ENCODE results near the gene CYTH2. TPM values are rescaled to one million over a fixed set of nuclear protein-coding genes. Genes with fewer than 3 reads are reported as not detected.

Gene CYTH2
- total and polyA plus RNA-seq, 7 donors = 21.8 to 45.2 (median 36.6) TPM

GRCh38 chr19:48461651-48461981 is 7.6 kb upstream of the CYTH2 start:
- Histone ChIP-seq H3K9me3 (no peaks in the 10 kb centered on the region), H3K36me3 (ENCODE audit: insufficient read depth in 1 of 2, low read depth in 1 of 2) (peaks cover 0 to 5% of the 10 kb centered on the region in 2 donors), H3K4me1 (no peaks in the 10 kb centered on the region), H3K27me3 (ENCODE audit: insufficient read depth in 3 of 3, low read length in 2 of 3) (no peaks in the 10 kb centered on the region), H3K27ac (no peak overlapping the region), H3K4me3 (no peak overlapping the region)
- 87 to 92% (median 90%) methylated on average over 13 to 36 of the region's 36 CpGs for WGBS, 3 donors
- DNase-seq (peak in 1 of 2 donors; percentile 48), ATAC-seq (peak in 1 of 4 donors; percentile 16)
- intact Hi-C loops (cut with DNase I) = no loop called here
- no peak for TF ChIP-seq CTCF (IDR thresholded peaks at IDR 0.05)

GRCh38 chr19:48461982-48462655 is 7.0 kb upstream of the CYTH2 start:
- TF ChIP-seq CTCF (IDR thresholded peaks at IDR 0.05) = no peak
- no peaks in the 10 kb centered on the region for H3K36me3 ChIP-seq (ENCODE audit: insufficient read depth in 1 of 2, low read depth in 1 of 2)
- intact Hi-C loops (cut with DNase I) = no loop called here
- no peaks in the 10 kb centered on the region for H3K4me1 ChIP-seq
- DNase-seq (peak in 1 of 2 donors; percentile 51), ATAC-seq (peak in 2 of 4 donors; percentile 4 to 34)
- 76 to 77% (median 77%) methylated on average over 62 of the region's 62 CpGs for WGBS, 3 donors
- H3K27ac ChIP-seq = no peak overlapping the region
- H3K4me3 ChIP-seq = no peak overlapping the region
- no peaks in the 10 kb centered on the region for H3K9me3 ChIP-seq
- H3K27me3 ChIP-seq (ENCODE audit: insufficient read depth in 3 of 3, low read length in 2 of 3) = no peaks in the 10 kb centered on the region

GRCh38 chr19:48465215-48465614 is 4.0 kb upstream of the CYTH2 start:
- H3K27ac ChIP-seq = no peak overlapping the region
- DNase-seq (no peak), ATAC-seq (no peak)
- H3K27me3 ChIP-seq (ENCODE audit: insufficient read depth in 3 of 3, low read length in 2 of 3) = no peaks in the 10 kb centered on the region
- intact Hi-C loops (cut with DNase I) = no loop called here
- no peaks in the 10 kb centered on the region for H3K9me3 ChIP-seq
- H3K36me3 ChIP-seq (ENCODE audit: insufficient read depth in 1 of 2, low read depth in 1 of 2) = peaks cover 0 to 2% of the 10 kb centered on the region in 2 donors
- H3K4me3 ChIP-seq = no peak overlapping the region
- WGBS, 3 donors = 96 to 100% (median 98%) methylated on average over 1 of the region's 1 CpG
- TF ChIP-seq CTCF (IDR thresholded peaks at IDR 0.05) = no peak
- H3K4me1 ChIP-seq = peaks cover 8% of the 10 kb centered on the region

- Histone ChIP-seq H3K9me3 (no peaks in the 10 kb centered on the region), H3K4me3 (no peak overlapping the region), H3K27me3 (ENCODE audit: insufficient read depth in 3 of 3, low read length in 2 of 3) (no peaks in the 10 kb centered on the region), H3K27ac (no peak overlapping the region), H3K4me1 (peaks cover 12% of the 10 kb centered on the region), H3K36me3 (ENCODE audit: insufficient read depth in 1 of 2, low read depth in 1 of 2) (peaks cover 0 to 17% of the 10 kb centered on the region in 2 donors)
- intact Hi-C loops (cut with DNase I) = no loop called here
- no peak for ATAC-seq
- DNase-seq = no peak
- no peak for TF ChIP-seq CTCF (IDR thresholded peaks at IDR 0.05)
- 62 to 66% (median 66%) methylated on average over 16 of the region's 16 CpGs for WGBS, 3 donors
These were observed 2.4 kb upstream of the CYTH2 start for GRCh38 chr19:48466561-48467325.
